Measurements from ENCODE around the gene SPON1.
"Not testable (repeated sequence)": the region's sequence is repeated elsewhere in the genome, so short reads cannot be mapped to it uniquely, and the experiment has no call there.

SPON1 gene

DNA sequence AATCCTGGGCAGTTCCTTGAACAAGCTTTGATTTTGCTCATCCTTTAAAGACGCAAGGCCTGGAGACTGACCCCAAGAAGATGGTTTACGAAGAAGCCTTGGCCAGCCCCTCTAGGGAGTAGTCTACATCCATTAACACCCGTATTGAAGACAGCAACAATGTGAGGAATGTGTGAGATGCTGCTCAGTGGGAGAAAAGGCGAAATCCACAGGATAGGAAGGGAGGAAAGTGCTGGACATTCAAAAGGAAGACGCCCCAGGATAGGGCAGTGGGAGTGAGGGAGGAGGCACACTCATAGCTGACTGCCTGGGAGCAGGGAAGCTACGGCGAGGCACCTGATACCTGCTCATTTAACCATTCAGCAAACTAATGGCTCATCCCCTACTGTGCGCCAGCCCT lies 282.4 kb downstream of the SPON1 start:
- no peak for DNase-seq (ENCODE audit: low spot score)

DNA sequence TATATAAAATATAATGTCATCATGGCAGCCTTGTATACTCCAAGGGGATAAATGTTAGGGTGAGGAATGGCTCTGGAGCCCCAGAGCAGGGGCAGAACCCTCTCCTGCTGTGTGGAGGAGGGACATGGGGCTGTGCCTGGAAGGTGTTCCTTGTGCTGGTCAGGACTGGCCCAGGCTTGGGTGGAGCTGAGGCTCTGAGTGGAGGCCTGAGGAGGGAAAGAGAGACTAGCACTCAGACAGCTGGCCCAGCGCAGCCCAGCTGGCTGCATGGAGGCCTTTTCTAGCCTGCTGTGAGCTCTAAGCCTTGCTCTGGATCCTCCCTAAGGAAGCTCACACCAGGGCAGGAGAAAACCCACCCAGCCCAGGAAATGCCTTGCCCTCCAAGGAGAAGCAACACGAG lies 282.9 kb downstream of the SPON1 start:
- no peak for DNase-seq (ENCODE audit: low spot score)

DNA sequence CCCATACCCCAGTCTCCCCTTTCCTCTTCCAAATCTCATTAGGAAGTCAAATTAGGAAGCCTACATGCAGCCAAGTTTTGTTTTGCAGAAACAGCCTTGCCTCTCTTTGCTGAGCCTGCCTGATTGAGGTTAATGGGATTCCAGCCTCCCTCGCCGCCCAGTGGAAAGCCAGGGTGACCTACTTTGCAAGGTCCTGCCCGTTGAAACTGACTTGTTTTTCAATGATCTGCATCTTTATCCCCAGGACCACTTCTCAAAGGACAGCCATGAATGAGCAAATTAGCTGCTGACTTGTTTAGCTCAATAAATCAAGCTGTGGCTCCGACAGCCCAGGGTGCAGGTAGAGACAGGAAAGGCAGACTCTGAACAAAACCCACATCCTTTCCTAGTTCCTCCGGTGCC lies 286.1 kb downstream of the SPON1 start:
- DNase-seq (ENCODE audit: low spot score) = peak; percentile 8

DNA sequence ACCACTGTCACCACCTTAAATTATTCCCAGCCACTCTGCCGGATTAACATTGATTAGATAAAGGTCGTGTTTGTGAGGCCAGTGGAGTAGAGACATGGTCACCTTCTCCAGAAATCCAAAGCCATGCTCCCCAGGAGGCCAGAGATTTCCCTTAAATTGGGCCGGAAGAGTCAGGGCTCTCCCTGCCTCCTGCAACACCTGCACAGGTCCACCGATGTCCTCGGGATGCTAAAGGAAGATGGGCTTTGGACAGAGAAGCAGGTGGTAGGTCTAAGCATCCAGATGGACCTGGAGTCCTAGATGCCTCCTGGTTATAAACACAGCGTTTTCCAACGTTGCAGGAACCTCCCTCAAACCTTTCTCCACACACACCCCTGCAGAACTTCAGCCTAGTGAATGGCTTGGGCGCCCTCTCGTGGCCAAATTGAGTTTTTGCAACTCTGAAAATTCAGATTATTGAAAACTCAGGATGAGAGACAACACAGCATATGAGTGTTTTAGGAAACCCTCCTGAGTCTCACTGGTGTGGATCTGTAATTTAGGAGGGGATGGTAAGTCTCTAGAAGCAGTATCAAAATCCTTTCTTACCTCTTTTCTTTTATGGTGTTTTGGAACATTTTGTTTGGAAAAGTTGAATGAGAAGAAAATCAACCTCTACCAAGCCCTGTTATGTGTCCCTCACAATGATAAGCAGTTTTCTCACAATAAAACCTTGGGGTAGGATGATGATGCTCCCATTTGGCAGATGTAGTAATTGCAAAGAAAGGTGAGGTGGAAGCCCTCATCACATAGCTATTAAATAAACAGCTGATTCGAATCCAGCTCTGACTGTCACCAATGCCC lies 286.8 kb downstream of the SPON1 start:
- DNase-seq (ENCODE audit: low spot score) = peak; percentile 68

DNA sequence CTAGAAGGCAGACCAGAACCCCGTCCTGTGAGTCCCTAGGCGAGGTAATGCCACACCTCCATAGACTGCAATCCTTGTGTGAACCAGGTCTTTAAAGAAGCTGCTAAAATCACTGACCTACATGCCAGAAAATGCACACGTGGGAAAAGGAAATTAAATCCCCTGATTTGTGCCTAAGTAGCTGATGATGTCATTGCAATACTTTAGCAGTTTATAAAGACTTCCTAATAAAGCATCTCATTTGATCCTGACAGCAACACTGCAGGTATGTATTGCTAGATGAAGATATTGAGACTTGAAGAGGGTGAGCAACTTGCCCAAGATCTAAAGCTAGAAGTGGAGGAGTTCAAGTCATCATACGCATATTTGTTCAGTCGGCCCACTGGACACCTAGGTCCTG lies 289.2 kb downstream of the SPON1 start:
- DNase-seq (ENCODE audit: low spot score) = no peak

DNA sequence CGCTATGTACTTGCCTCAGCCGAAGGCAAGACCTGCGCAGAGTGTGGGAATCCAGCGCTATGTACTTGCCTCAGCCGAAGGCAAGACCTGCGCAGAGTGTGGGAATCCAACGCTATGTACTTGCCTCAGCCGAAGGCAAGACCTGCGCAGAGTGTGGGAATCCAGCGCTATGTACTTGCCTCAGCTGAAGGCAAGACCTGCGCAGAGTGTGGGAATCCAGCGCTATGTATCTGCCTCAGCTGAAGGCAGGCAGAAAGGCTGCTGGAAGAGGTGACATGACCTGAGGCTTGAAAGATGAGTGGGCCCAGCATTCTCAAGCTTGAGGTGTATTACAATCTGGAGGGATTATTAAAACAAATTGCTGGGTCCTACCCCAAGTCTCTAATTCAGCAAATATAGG lies 290.0 kb downstream of the SPON1 start:
- not testable (repeated sequence) for DNase-seq (ENCODE audit: low spot score)

DNA sequence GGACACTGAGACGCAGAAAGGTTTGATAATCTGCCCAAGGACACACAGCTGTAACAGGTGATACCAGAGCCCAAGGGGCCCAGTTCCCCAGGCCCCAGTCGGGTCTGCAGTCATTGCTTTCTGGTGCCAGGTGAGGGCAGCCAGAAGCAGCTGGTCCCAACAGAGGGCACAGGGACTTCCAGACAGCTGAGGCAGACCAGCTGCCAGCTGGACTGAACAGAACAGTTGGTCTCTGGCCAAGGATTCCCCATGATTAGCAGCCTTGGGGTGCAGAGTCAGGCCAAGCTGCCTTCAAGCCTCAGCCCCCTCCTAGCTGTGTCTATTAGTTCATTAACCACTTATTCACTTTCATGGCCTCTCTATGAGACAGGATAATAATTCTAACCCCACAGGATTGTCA lies 290.9 kb downstream of the SPON1 start:
- no peak for DNase-seq (ENCODE audit: low spot score)

DNA sequence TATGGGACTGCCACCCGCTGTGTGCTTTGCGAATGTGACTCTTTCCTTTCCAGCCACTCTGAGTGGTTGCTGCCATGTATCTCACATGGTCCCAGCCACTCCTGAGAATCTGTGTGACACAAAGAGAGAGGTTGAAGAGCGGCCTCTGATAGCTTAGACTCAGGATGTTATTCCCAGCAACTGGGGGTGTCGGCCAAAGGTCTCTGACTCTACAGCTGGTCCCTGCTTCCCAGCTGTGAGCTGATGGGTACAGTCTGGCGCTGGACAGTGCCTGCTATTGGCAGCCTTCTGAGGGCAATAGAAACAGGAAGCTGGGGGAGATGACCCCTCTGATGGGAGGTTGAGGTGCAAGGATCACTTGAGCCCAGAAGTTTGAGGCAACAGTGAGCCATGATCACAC lies 291.3 kb downstream of the SPON1 start:
- no peak for DNase-seq (ENCODE audit: low spot score)

DNA sequence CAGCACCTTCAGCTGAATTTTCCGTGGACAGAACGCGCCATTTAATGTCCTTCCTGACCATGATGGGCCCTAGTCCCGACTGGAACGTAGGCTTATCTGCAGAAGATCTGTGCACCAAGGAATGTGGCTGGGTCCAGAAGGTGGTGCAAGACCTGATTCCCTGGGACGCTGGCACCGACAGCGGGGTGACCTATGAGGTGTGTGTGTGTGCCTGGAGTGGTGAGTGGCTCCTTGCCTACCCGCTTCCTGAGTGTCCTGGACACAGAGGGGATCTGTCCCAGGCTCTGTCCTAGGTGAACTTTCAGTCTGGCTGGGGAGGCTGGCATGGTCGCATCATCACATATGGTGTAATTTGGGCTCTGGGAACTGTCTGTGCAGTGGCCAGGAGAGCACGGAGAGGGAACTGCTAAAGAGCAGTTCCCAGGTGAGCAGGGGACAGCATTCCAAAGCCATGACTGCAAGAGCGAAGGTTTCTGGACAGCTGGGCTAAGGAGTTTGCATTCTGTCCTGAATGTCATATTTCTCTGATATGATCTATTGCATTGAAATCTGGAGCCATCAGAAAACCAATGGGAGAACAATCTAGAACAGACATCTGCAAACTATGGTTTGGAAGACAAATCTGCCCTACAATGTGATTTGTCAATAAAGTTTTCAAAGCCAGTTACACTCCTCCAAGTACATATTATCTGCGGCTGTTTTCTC lies 292.2 kb downstream of the SPON1 start:
- DNase-seq (ENCODE audit: low spot score) = no peak

DNA sequence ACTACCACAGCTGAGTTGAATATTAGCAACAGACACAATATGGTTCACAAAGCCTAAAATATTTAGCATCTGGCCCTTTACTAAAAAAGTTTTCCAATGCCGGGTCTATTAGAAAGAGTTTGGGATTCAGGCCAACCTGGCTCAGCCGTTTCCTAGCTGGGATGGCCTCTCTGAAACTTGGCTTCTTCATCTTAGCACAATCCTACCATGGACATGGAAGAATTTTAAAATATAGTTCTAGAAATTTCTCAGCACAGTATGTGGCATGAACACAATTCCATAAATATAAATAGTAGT lies 292.7 kb downstream of the SPON1 start:
- no peak for DNase-seq (ENCODE audit: low spot score)

DNA sequence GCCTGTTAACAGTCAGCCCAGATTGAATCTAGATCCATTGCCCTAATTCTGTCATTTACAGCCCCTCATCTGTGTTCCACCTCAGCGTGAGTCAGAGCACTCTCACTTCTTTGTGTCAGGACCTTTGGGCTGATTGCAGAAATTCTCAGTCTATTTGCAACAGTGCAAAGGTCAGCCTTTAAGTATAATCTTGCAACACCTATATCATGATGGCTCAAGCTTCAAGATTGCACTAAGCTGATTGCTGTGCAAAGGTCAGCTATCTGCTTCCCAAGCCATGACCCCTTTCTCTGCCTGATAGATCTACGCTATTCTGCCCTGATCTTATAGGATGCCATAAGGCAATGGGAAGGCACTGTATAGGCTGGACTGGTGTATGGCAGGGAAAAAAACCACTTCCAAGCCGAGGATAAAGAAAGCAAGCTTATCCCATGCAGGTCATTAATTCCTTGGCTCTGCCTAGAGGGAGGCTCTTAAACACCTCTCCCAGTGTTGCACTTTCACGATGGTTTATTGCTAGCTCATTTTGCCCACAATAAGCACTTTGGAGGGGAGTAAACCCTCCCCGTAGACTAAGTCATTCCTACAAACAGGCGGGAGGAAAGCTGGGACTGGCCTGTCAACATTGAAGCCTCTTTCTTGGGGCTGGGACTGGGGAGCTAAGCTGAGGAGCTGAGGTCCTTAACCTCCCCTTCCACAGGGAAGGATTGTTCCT lies 295.9 kb downstream of the SPON1 start:
- no peak for DNase-seq (ENCODE audit: low spot score)

DNA sequence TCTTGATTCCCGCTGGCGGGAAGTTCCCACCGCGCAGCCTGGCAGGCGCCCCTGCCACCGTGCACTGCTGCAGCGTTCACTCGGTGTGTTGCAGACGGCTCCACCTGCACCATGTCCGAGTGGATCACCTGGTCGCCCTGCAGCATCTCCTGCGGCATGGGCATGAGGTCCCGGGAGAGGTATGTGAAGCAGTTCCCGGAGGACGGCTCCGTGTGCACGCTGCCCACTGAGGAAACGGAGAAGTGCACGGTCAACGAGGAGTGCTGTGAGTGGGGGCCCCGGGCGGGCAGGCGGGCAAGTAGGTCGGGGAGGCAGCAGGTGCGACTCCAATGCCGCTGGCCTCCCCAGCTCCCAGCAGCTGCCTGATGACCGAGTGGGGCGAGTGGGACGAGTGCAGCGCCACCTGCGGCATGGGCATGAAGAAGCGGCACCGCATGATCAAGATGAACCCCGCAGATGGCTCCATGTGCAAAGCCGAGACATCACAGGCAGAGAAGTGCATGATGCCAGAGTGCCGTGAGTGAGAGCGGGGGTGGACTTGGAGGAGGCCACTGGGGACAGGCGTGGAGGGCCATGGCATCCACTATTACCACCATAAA lies 296.8 kb downstream of the SPON1 start:
- DNase-seq (ENCODE audit: low spot score) = no peak

DNA sequence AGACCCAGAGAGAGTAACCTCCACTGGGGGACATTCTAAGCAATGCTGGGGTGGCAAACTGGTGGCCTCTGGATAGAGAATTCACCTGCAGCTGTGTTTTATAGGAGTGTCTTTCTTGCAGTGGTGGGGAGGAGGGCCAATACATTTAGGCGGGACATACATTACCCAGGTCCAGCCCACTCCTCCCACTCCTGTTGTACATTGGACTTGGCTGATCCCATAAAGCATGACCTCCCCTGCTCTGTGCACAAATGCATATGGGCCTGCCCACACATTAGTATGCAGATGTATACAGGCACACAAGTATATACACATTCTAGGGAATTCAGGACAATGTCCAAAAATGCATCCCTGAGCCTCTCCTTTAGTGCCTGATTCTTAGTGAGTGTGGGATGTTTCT lies 297.4 kb downstream of the SPON1 start:
- no peak for DNase-seq (ENCODE audit: low spot score)

DNA sequence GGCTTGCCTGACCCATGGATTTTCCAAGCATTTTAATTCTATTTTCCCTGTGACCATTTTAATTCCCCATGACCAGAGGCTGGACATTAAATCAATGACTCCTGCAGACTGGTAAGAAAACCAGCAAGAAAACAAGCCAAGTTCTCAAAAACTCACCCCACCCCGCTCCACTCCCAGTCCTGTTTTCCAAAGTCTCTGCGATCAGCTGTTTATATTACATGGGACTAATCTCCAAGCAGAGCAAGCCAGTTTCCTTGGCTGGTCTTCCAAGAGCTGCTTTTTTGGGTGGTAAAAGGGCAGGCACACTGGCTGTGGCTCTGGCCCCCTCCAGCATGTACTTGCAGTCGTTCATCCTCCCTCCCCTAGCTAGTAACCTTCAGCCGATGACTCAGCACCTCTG lies 298.5 kb downstream of the SPON1 start:
- no peak for DNase-seq (ENCODE audit: low spot score)

DNA sequence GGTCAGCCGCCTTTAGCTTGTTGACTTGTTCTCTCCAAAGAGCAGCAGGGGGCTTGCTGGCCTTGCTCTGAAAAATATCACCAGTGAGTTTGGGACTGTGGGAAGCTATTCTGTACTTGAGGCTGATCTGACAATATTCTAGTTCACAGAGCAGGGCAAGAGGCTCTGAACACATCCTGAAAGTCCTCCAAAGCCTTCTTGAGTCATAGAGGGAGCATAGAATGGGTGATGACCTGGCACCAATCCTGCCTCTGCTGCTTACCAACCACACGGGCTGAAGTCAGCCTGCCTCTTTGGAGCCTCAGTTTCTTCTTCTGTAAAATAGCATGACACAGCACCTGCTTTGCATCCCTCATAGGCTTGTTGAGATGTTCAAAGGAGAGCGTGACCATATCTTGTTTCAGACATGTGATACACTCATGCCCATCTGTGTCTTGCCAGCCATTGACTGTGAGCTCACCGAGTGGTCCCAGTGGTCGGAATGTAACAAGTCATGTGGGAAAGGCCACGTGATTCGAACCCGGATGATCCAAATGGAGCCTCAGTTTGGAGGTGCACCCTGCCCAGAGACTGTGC lies 299.8 kb downstream of the SPON1 start:
- DNase-seq (ENCODE audit: low spot score) = no peak

DNA sequence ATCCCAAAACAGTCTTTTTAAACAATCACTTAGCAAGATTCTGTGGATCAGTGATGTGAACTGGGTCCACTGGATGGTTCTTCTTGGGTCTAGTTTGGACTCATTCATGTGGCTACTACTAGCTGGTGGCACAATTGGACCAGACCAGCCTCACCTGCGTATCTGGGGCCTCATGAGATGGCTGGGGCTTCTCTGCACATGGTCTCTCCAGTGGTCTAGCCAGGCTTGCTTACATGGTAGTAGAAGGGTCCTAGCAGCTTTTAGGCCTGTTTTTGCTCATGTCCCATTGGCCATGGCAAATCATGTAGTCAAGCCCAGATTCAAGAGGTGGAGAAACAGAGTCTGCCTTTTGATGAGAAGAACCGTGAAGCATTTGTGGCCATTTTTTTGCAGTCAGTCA lies 302.4 kb downstream of the SPON1 start:
- no peak for DNase-seq (ENCODE audit: low spot score)

DNA sequence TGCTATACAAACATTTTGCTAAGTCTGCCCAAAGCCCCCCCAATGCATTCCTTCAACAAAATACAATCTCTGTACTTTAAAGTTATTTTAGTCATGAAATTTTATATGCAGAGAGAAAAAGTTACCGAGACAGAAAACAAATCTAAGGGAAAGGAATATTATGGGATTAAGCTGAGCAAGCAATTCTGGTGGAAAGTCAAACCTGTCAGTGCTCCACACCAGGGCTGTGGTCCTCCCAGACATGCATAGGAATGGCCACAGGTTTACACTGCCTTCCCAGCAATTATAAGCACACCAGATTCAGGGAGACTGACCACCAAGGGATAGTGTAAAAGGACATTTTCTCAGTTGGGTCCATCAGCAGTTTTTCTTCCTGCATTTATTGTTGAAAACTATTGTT lies 304.1 kb downstream of the SPON1 start:
- DNase-seq (ENCODE audit: low spot score) = no peak

DNA sequence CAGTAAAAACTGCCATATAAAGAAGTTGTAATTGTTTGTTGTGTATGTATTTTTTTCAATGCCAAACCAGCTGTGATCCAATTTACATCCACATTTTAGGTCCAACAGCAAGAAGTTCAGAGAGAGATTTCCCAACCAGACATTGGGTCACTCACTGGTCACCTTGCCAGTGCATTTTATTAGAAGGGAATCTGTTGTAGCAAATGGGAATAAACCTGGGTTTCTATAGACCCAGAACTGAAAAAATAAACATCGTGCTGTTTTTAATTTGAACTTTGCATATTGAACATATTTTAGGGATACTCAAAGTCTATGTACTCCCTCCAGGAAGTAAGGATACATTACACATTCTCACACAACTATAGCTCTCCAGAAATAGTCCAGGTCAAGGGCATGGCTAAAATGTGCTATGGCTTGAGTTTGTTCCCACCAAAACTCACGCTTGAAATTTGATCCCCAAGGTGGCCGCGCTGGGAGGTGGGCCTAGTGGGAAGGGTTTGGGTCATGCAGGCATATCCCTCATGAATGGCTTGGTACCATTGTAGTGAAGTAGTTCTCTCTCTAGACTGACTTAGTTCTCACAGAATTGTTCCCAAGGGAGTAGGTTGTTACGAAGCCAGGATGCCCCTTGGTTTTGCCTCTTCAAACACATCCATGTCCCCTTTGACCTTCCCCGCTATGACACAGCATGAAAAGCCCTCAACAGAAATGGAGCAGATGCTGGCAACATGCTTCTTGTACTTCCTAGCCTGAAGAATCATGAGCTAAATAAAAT lies 305.5 kb downstream of the SPON1 start:
- DNase-seq (ENCODE audit: low spot score) = no peak

DNA sequence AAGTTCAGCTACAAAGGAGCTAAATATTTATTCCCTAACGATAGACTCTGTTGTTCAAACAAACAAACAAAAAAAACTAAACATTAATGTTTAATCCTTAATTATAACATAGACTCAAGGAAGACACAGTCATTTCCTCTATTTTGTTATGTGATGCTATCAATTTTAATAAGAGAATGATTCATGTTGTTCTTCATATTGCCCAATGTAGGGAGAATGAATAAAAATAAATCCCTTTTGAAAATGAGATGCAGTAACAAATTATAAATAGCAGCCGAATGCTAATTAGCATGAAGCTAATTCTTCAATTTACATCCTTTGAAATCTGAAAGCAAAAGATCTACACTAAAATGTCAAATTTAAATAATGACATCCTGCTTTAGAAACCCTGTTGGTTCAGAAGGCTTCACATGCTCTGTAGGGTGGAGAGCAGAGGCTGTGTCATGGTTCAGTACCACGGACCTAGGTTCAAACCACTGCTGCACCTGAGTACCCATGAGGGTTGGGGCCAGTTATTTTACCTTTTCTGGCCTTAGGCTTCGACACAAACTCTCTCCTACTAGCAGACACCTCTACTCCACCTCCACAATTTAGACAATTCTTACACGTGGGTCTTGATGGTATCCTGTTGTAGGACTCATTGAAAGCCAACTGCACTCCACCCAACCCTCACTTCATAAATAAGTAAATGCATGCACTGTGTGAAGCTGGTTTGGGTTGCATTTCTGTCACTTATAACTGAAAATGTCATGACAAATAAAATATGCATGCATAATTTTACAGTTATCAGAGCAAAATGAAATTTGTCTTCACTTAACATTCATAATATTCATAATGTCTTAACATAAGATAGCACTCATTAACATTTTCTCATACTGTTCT lies 307.4 kb downstream of the SPON1 start:
- no peak for DNase-seq (ENCODE audit: low spot score)

DNA sequence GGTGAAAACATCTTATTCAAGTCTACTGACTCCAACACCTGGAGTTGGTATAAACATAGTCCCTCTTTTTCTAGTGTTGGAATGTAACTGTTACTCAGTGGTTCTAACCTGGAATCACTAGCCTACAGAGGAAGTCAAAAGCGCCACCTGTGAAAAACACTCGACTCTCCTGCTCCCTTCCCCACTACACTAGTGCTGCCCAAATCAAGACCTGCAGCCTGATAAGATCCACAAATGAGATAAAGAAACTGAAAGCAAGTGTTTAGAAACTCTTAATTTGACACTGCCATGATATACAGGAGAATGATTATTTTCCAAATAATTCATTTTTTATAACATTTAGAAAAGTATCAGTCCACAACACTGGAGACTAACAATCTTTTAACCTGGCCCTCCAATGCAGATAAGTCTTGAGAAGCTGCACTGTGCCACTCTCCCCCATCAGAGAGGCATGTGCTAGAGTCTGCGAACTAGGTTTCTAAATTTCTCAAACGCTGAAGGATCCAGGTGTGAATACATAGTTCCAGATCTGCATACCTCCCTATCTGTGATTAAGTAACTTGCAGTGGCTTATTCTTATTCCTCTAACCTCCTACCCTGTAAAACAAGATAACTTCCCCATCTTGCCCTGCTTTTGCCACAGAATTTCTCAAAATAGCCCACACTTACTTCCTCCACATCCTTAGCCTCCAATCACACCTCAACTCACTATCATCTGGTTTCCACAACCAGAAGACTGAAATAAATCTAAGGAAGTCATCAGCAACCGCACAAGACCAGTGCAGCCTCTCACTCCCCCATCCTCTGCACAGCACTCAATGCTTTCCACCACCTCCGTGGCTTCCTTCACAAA lies 308.4 kb downstream of the SPON1 start:
- DNase-seq (ENCODE audit: low spot score) = peak; percentile 10
